HCT116 (cell line): Measurements from ENCODE around the gene DUSP6.

Source experiments
- CBX3 ChIP-seq: IDR thresholded peaks from 2 replicates; pipeline ENCODE4 v1.6.1; 2012; ENCODE audit warnings: low read depth
- CTCF ChIP-seq, 3 experiments: fragments of 200-600 bp in 1 of 3; sonication (generic) in 1 of 3; IDR thresholded peaks in 2 of 3; conservative IDR thresholded peaks in 1 of 3; 2 replicates each; pipeline ENCODE4 v1.5.1; 2012 to 2017; ENCODE audit warnings: low read depth in 2 of 3, low read length in 2 of 3, antibody characterized with exemption in 1 of 3, borderline replicate concordance in 1 of 3, control low read depth in 1 of 3, mild to moderate bottlenecking in 1 of 3, mixed read lengths in 1 of 3, mixed run types in 1 of 3, moderate library complexity in 1 of 3; ENCODE audit not compliant: insufficient read depth in 1 of 3
- EGR1 ChIP-seq: IDR thresholded peaks from 2 replicates; pipeline ENCODE4 v1.6.1; 2012; ENCODE audit warnings: low read depth
- EZH2 ChIP-seq: fragments of 200-600 bp; sonication (generic); IDR thresholded peaks from 2 replicates; pipeline ENCODE4 v1.6.1; 2017; ENCODE audit warnings: antibody characterized with exemption, mixed run types
- EZH2phosphoT487 ChIP-seq: fragments of 200-600 bp; IDR thresholded peaks from 2 replicates; pipeline ENCODE4 v1.6.1; 2018; ENCODE audit warnings: antibody characterized with exemption, borderline replicate concordance
- POLR2A ChIP-seq: IDR thresholded peaks from 2 replicates; pipeline ENCODE4 v1.7.0; 2011; ENCODE audit warnings: borderline replicate concordance; ENCODE audit not compliant: insufficient read depth, insufficient read length; ENCODE audit errors: extremely low read depth
- RAD21 ChIP-seq: IDR thresholded peaks from 2 replicates; pipeline ENCODE4 v1.6.1; 2012; ENCODE audit warnings: low read depth, mild to moderate bottlenecking
- SIN3A ChIP-seq: IDR thresholded peaks from 2 replicates; pipeline ENCODE4 v1.6.1; 2012; ENCODE audit warnings: low read depth
- SP1 ChIP-seq: IDR thresholded peaks from 2 replicates; pipeline ENCODE4 v1.6.1; 2012; ENCODE audit warnings: low read depth

- TF ChIP-seq CTCF (IDR thresholded peaks at IDR 0.05 in 2 of 3, conservative IDR thresholded peaks at IDR 0.05 in 1 of 3; ENCODE audit: borderline replicate concordance in 1 of 3, insufficient read depth in 1 of 3, low read depth in 2 of 3, low read length in 2 of 3), result no peak
- no peak for TF ChIP-seq EZH2
- no peak for TF ChIP-seq EZH2phosphoT487
- TF ChIP-seq SIN3A, result no peak
- TF ChIP-seq CBX3, result no peak
- TF ChIP-seq POLR2A, result no peak
- TF ChIP-seq SP1, result no peak
- TF ChIP-seq EGR1, result no peak
- no peak for TF ChIP-seq RAD21
Observed at GRCh38 chr12:89323568-89324218, 28.6 kb downstream of the DUSP6 start.
